SHP77 (cell line): ENCODE data around the gene SLC4A11.
"Not testable (repeated sequence)": the region's sequence is repeated elsewhere in the genome, so short reads cannot be mapped to it uniquely, and the experiment has no call there.

Source experiments
- DNase-seq, 2 experiments: peaks; one replicate each; lab custom pipeline; 2025; lab: John Stamatoyannopoulos, UW

The SLC4A11 gene

GRCh38 chr20:3203315-3204123 lies 35.5 kb downstream of the SLC4A11 start:
- peak; percentile 42 to 55 for DNase-seq

DNA sequence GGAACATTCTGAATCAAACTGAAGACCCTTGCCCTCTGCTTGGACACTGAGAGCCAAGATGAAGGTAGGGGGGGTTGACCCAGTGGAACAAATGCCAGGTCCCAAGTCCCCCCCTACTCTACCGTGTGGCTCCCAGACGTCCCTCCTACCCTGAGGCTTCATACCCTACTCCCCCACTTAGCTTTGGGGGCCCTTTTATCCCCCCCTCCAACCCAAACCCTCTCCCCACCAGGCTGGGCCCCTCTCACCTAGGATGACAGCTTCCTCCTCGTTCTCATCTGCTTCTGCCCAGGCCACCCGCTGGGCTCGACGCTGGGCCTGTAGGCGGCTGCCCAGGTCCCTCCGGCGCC lies 36.0 kb downstream of the SLC4A11 start:
- no peak for DNase-seq

DNA sequence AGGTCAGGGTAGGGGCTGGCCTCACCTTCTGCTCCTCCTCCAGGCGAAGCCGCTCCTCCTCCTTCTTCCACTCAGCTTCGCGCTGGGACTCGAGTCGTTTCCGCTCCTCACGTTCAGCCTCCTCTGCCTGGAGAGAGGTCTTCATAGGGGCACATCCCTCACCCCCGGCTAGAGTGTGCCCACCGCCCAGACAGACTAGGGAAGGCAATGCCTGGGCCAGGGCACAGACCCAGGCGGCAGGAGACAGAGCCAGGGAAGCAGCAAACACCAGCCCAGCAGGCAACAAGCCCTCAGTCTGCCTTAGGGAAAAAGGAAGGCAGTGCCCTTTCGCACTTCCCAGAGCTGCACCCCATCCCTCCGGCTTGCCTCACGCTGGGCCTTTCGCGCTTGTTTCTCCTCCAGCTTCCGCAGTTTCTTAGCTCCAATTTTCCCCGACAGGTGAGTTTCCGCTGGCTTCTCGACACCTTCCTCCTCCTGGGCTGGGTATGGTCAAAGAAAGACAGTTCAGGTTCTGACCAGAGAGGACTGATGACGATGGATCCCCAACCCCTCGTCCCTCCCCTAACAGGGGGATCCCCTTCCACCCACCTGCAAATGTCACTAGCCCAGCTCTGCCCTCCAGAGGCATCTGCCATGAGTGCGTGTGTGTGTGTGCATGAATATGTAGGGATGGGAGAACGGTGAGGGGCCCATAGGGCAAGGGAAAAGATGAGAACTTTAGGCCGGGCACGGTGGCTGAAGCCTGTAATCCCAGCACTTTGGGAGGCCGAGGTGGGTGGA lies 38.8 kb downstream of the SLC4A11 start:
- DNase-seq, result no peak

DNA sequence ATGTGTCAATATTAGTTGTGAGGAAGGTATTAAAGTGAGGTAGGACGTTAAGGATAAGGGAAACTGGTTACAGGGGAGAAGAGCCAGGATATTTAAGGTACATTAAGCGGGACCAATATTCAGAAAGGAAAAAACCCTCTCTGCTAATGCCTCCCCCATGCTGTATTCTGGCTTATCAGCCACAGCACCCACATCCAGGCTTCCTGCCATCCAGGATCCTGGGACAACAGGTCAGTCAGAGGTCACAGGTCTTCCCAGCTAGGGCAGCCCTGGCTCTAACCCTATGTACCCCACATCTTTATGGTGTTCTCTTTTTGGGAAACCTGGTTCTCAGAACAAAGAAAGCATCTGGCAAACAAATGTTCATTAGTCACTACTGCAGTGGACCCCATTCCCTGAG lies 39.8 kb downstream of the SLC4A11 start:
- no peak for DNase-seq

- DNase-seq, result no peak
Observed at GRCh38 chr20:3195590-3196237, 43.3 kb downstream of the SLC4A11 start.

DNA sequence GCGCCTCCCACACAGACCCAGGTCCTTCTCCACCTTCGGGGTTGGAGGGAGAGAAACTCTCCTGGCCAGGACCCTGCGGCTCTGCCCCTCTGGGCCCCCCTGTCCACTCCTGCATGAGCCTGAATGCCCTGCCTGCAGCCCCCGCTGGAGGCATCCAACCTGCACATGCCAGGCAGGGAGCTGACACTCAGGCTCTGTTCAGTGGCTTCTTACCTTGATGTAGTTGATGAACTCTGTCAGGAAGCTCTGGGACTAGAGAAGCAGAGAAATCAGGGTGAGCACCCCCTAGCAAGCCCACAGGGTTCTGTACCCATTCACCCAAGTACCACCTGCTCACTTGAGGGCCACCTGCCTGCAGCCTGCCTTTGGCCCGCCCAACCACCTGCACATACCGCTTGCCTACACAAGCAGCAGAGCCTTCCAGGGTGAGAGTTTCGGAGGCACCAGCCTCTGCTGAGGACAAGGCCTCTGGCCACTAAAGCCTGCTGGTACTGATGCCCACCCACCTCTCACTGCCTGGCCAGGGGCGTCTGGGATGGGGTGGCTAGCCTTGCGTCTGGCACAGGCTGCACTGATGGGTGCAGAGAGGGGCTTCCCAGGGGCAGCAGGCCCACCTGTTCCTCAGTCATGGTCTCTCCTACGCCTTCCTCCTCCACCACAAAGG lies 44.2 kb downstream of the SLC4A11 start:
- DNase-seq, result no peak

DNA sequence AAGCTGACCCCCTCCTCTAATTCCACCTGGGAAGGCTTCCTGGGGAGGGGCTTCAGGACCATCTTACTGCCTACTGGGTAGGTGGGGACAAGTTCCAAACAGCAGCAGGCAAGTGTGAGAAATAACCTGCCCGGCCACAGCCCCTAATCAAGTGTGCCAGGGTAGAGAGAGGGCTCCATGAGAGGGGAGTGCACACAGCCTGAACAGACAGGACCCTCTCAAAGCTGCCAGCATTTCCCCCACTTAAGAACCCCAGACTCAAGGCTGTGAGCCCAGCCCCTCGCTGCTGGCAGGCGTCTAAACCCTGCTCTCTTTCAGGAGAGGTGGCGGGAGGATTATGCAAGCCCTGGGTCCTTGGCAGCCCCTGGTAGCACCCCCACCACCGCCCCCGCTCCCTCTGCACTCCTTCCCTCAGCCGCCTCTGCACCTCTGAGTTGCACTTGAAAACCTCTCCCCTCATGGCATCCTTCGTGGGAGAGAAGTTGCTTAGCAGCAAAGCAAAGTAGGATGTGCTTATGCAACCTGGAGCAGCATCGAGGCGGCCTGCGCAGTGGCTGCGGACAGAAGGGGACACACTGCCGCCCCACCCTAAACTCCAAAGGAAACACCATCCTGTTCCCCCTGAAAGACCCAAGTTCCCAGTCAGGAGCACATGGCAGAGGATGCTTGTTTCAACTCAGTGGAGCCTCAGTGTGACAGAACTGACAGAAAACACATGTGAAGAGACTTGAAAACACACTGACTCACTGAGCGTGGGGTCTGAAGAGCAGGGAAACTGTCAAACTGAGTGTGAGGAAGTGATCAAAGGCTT lies 45.0 kb downstream of the SLC4A11 start:
- no peak for DNase-seq

DNA sequence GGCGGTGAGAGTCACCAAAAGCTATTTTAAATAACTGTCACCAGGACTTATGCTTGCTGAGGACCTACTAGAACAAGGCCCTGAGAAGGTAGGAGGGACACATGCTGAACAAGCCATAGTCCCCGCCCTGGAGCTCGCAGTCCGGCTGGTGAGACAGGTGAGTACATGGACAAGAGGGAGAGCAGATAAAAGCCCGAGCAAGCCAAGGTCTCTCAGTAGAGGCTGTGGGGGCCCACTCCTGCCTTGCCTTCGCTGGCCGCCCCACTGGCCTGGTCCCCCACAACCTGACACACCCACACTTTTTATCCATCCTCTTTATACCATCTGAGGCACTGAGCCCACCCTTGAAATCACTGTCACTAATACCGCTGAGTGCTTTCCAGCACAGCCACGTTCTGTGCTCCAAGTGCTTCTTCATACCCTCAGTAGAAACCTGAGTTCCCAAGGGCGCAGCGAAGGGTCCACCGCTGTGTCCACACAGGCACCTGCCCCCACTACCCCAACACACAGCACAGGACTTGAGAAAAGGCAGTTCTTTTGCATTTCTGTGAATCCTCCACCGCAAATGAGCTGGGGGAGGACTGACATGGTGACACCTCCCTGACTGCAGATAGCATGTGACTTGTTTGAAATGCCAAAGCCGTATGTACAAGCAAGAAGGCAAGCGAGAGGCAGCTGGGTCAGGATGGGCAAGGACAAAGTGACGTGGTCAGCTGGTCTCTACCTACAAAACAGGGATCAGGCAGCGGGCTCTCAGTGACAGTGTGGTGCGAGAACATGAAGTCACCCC lies 46.6 kb downstream of the SLC4A11 start:
- DNase-seq, result no peak

DNA sequence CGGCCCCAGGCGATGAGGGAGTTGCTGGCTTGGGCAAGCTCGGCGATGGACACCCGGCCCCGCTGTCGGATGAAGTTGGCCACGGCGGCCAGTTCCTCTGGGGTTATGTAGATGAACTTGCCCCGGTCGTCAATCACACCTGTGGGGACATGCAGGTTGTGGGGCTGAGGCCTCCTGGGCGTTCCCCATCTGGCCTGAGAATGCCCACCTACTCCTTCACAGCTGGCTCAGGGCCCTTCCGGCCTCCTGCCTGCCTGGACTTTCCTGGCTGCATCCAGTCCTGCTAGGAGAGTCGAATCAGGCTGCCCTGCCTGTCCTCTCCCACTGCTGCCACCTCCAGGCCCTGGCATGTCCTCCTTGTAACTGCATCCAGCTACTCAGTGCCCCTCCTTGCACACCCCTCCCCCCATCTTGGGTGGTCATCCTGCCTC lies 48.3 kb downstream of the SLC4A11 start:
- DNase-seq, result no peak

DNA sequence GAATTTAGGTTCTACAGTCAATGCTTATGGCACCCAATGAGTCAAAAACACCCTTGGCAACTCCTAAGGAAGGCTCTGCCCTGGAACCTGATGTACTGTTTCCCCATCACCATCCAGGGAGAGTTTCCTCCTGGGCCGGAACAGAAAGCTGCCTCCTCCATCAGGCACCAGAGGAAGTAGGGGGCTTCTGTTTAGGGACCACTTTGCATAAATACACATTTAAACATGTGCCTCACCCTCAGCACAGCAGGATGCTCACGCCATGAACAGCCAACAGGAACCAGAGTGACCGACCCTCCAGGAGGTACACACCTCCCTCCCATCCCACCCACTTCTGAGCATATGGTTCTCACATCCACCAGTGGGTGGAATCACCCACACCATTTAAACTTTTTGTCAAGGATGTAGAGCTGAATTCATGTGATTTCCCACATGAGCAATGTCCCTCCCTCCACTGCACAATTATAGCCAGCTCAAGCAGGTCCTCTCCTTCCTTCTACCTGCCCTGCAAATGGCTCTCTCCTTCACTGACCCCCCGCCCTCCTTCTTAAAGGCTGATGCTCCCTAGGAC lies 49.3 kb downstream of the SLC4A11 start:
- no peak for DNase-seq

DNA sequence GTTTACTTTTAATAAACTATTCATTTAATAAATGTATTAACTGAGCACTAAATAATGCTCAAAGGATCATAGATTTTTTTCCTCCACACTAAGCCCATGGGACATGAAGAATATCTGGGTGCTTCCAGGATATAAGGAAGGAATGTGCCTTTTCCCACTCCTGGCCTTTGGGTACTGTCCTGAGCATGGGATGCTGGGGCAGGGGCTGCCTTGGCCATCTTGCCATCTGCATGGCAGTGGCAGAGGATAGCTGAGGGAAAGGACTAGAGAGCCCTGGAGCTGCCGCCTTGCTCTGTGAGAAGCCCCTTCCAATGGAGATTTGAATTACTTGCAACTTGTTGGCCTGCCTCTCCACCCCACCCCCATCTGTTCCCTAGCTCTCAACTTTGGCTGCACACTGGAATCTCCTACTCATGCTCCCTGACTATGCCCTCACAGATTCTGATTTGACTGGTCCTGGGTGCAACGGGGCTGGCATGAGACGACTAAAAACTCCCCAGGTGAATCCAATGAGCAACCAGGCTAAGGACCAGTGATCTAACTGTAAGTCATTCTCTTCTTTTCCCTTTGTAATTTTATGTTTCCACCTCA lies 50.1 kb downstream of the SLC4A11 start:
- DNase-seq, result no peak

- DNase-seq, result not testable (repeated sequence)
Observed at GRCh38 chr20:3187861-3188260, 51.1 kb downstream of the SLC4A11 start.

DNA sequence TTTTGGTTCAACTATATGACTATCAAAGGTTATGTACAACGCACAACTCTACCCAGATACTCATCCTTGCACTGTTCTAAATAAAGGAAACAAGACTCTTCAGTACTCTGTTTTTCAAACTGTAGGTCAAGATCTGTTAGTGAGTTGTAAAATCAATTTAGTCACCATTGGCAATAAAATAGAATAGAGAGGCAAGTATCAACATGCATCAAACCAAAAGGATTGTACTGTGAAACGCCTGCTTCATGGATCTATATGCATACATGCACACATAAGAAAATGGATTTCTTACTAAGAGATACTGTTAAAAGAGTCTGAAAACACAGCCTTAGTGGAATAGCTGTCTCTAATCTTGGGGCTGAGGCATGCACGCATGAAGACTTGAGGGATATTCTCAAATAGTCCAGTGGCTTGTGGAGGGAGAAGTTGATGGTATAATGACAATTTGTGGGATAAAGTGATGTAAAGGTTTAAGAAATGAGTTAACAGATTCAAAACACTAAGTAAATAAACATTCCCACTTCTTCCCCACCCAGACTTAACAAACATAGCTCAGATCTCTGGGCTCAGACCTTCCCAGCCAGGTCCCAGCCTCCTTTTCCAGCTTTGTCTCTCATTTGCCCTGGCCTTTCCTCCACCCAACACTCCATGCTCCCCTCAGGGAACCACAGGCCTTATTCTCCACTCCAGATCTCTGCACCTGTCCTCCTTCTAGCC lies 54.9 kb downstream of the SLC4A11 start:
- no peak for DNase-seq

GRCh38 chr20:3182429-3182828 lies 56.6 kb downstream of the SLC4A11 start:
- not testable (repeated sequence) for DNase-seq

DNA sequence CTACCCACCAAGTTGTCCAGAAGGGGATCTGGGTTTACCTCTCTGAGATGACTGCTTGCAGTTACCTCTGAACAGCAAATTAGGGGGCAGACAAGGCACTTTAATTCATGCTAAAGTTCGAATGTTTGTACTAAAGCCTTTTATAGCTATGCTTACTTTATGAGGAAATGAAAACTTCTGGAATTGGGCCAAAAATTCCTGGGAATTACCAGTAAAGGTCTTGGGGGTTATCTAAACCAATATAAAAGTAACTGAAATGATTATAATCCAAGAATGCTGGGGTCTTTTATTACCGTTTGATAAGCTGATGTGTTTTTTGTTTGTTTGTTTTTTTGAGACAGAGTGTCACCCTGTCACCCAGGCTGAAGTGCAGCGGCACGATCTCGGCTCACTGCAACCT lies 57.7 kb downstream of the SLC4A11 start:
- DNase-seq, result no peak

DNA sequence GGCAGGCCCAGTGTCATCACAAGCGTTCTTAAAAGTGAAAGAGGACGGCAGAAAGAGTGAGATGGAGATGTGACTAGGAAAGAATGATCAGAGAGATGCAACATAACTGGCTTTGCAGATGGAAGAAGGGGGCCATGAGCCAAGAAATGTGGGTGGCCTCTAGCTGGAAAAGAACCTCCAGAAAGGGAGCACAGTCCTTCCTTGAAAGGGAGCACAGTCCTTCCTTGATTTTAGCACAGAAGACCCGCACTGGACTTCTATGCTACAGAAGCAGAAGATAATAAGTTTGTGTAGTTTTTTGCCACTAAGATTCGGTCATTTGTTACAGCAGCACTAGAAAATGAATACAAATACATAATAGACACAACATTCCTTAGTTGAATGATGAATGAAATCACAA lies 58.7 kb downstream of the SLC4A11 start:
- no peak for DNase-seq

- no peak for DNase-seq
Observed at GRCh38 chr20:3177746-3178485, 61.1 kb downstream of the SLC4A11 start.
